IPS DF 19.7 (cell line): ENCODE data around the gene DPEP1.
"Not testable (repeated sequence)": the region's sequence is repeated elsewhere in the genome, so short reads cannot be mapped to it uniquely, and the experiment has no call there.

ENCODE experiments used
- DNase-seq: peaks from one replicate; pipeline ENCODE4 v3.0.0-alpha.2; 2013; ENCODE audit warnings: low read depth, low spot score

Gene DPEP1

GRCh38 chr16:89577055-89577759 lies 36.2 kb upstream of the DPEP1 start:
- no peak for DNase-seq

DNA sequence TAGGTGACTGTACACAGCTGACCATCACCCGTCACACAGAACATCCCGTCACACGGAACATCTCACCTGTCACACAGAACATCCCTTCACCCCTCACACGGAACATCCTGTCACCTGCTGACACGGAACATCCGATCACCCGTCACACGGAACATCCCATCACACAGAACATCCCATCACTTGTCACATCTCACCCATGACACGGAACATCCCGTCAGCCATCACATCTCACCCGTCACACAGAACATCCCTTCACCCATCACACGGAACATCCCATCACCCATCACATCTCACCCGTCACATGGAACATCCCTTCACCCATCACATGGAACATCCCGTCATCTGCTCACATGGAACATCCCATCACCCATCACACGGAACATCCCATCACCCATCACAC lies 34.1 kb upstream of the DPEP1 start:
- no peak for DNase-seq

DNA sequence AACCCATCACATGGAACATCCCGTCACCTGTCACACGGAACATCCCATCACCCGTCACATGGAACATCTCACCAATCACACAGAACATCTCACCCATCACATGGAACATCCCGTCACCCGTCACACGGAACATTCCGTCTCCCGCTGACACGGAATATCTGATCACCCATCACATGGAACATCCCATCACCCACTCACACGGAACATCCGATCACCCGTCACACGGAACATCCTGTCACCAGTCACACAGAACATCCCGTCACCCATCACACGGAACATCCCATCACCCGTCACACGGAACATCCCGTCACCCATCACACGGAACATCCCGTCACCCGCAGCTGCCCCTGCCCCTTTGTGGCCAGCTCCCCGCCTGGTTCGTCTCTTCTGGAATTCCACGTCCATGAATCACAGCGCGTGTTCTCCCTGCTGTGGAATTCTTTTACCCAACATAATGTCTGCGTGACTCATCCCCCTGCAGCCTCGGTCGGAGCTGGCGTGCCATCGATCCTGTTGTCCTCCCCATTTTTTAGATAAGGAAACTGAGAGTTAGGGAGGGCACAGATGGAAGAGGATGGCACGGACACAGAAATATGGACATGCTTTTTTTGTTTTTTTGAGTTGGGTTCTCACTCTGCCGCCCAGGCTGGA lies 32.3 kb upstream of the DPEP1 start:
- DNase-seq, result no peak

DNA sequence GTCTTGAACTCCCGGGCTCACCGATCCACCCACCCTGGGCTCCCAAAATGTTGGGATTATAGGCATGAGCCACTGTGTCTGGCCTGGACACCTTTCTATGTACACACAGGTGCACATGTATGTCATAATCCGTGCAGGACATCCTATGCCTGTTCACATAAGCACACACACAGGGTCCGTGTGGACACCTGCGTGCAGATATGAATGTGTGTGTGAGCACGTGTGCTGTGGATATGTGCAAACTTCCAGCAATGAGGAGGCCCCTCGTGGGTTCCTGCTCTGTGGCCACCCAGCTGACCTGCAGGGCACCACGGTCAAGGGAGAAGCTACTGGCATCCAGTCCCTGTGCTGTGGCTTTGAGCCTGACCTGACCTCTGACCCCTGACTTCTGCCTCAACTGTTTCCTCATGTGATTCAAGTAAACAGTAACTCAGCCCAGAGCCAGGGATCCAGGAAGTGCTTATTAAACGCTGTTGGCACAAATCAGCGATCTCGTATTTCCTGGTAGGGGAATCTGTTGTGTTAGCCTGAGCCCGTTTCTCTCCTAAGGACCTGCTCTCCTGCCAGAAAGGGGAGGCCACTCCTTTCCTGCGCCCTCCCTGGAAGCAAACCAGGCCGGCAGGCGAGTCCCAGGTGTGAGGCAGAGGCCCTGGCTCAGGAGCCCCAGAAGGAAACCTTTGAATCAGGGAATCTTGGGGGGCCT lies 31.4 kb upstream of the DPEP1 start:
- DNase-seq, result no peak

DNA sequence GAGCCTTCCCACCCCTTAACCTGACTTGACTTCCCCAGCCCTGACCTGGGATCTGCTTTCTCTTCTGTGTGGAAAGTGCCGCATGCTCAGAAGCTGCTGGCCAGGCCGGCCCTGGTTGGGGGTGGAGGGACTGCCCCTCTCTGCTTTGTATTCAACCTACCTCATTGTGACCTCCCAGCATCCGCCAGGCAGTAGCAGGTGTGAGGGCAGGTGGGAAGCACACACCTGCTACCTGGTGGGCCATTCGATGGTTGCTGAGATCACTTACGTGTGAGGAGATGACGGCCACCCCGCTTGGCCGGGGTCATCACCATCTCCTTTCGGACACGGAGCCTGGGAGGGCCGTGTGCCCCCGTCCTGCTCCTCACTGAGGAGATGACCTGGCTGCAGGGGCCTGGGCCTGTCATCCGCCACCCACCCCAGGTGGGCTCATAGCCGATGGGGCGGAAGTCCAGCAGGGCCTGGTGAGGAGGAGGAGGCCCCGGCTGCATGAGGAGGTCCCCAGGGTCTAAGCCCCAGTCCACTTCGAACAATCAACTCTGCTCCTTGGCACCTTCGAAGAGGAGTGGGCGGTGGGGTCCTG lies 30.7 kb upstream of the DPEP1 start:
- DNase-seq, result no peak

GRCh38 chr16:89583197-89583894 lies 30.1 kb upstream of the DPEP1 start:
- DNase-seq, result no peak

GRCh38 chr16:89583895-89584644 lies 29.4 kb upstream of the DPEP1 start:
- no peak for DNase-seq

GRCh38 chr16:89584768-89585549 lies 28.5 kb upstream of the DPEP1 start:
- no peak for DNase-seq

GRCh38 chr16:89586218-89586617 lies 27.2 kb upstream of the DPEP1 start:
- DNase-seq, result no peak

DNA sequence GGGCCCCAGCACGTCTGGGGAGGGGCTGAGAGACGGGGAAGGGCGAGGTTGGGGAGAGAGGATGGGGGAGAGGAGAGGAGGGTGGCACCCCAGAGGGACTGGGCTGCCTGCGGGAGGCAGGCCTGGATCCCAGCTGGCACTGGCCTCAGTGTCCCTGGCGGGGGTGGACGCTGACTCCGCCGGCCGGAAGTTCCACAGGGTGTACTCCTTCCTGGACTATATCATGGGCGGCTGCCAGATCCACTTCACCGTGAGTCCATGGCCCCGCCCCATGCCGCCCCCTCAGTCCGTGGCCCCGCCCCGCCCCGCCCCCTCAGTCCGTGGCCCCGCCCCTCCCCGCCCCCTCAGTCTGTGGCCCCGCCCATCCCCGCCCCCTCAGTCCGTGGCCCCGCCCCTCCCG lies 26.6 kb upstream of the DPEP1 start:
- no peak for DNase-seq

GRCh38 chr16:89587676-89588075 lies 25.8 kb upstream of the DPEP1 start:
- DNase-seq, result not testable (repeated sequence)

- DNase-seq, result no peak
These were observed 24.9 kb upstream of the DPEP1 start for GRCh38 chr16:89588413-89589109.

GRCh38 chr16:89589241-89589926 lies 24.1 kb upstream of the DPEP1 start:
- no peak for DNase-seq

DNA sequence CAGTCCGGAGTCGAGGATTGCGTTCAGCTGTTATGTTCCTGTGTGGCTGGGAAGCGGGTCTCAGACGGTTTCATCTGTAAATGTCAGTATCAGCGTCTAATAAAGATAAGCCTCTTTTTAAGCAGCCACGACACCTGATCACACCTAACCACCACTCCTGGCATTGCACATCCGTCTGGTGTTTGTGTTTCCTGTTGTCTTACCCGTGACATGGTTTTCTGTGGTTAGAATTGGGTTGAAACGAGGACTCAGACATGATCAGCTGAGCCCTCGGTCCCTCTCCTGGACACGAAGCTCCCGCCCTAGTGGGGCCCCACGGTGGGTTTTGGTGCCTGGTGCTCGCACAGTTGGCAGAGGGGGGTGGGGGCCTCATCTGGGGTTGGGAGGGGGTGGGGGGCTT lies 19.6 kb upstream of the DPEP1 start:
- no peak for DNase-seq

GRCh38 chr16:89595330-89596060 lies 17.9 kb upstream of the DPEP1 start:
- DNase-seq, result no peak

GRCh38 chr16:89596061-89596689 lies 17.3 kb upstream of the DPEP1 start:
- no peak for DNase-seq

DNA sequence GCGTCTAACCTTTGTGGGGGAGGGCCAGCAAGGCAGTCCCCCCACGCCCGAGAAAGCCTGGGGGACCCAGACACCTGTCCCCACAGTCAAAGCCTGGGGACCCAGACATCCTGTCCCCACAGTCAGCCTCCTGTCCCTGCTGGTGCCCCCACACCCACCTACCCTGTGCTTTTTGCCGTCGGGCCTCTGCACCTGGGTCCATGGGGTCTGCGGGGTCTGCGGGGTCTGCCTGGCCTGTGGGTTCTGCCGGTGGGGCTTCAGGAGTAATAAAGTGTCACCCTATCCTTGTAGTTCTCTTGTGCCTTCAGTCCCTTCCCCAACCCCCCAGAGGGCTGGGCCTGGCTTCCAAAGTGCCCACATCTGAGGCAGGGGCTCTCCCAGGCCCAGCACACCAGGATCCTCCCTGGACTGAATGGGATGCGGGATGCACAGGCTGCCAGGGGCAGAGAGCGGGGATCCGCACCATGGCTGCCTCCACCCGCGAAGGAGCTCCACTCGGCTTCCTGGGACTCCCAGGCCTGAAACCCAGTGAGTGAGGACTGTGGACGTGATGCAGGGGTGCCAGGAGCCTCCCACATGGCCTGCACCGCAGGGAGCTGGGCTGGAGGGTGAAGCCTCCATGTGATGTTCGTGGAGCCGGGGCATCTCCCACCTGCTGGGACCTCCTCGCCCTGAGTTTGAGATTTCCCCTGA lies 16.3 kb upstream of the DPEP1 start:
- DNase-seq, result no peak
